HG03520 (cell line): Measurements from ENCODE around the gene MRE11.
"Not testable (repeated sequence)": the region's sequence is repeated elsewhere in the genome, so short reads cannot be mapped to it uniquely, and the experiment has no call there.

Experiments
- ATAC-seq: cut with Tn5 transposase; IDR thresholded peaks from one replicate; pipeline ENCODE4 v1.9.1; 2021; ENCODE audit warnings: mild to moderate bottlenecking, moderate library complexity; ENCODE audit not compliant: unreplicated experiment

The MRE11 gene

DNA sequence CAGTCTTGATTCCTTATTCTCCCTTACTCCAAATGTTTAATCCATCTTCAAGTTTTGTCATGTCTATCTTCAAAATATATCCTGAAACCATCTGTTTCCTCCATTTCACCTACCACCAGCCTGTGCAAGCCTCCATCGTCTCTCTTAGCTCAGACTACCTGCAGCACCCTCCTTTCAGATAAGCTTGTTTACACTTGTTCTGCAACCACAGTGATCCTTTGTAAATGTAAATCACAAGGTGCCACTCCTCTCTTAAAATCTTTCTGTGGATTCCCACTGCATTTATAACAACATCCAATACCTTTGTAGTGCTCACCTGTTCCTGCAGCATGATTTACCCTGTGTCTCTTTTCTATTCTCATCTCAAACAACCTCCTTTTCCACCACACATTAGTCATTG is 60.6 kb downstream of the MRE11 start:
- no peak for ATAC-seq

DNA sequence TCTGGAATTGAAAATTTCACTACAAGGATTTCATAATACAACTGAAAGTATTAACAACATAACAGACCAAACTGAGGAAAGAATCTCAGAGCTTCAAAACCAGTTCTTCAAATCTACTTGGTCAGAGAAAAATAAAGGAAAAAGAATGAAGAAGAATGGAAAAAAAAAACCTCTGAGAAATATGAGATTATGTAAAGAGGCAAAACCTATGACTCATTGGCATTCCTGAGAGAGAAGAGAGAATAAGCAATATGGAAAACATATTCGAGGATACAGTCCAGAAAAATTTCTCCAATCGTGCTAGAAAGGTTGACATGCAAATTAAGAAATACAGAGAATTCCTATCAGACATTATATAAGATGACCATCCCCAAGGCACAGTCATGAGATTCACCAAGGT is 69.0 kb downstream of the MRE11 start:
- ATAC-seq = no peak

DNA sequence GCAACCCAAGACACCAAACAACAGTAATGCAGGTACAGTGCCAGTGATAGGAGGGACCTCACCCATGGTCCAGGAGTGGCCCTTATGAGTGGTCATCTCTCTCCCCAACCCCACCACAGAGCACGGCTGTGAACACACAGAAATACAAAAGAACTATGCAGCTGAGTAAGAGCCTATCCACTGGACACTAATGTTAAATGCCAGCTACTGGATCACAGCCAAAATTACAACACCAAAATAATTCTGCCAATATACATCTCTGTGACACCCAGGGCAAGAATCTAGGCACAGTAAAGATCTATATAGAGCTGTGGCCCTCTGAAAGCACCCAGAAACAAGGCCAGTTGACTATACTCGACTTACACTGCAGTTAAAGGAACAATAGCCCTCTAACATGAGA is 69.6 kb downstream of the MRE11 start:
- no peak for ATAC-seq

DNA sequence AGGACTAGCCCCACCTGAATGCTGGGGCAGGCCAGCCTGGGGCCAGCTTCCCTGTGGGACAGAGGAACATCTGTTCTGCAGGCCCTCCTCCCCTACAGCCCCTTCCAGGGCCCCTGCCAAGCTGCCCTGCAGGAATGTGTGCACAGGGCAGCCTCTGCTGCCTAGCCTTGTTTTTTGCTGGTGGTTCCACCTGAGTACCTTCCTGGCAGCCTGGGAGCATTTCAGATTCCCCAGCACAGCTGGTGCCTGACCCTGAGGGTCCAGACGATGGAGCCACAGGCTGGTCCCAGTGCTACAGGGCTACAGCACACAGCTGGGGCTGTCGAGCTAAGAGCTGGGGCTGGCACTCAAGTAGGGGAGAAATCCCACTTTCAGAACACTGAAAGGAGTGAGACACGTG is 70.1 kb downstream of the MRE11 start:
- no peak for ATAC-seq

DNA sequence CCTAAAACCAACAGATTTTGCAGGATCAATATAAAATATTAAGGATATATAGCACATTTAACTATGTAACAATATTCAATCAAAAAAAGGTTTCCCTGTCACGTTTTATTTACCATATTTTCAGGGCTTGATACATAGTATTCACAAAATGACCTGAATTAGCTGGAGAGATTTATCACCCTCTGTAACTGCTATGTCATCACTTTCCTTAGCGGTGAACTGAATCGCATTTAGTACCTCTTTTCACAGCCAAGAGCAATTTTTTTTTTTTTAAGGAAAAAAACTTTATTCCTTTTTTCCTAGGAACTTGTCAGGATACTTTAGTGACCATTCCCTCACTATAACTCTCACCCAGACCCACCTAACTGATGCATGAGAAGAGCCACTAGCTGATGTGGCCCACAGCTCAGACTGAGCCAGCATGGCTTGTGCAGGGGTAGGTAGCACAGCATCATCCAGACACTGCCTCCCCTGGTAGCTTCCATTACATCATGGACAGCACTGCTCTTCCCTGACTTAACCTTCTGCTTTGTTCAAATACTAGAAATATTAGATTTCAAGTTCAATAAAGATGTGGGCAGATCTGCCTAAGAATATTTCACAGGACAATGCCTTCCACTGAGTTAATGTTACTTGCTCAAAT is 75.4 kb downstream of the MRE11 start:
- no peak for ATAC-seq

DNA sequence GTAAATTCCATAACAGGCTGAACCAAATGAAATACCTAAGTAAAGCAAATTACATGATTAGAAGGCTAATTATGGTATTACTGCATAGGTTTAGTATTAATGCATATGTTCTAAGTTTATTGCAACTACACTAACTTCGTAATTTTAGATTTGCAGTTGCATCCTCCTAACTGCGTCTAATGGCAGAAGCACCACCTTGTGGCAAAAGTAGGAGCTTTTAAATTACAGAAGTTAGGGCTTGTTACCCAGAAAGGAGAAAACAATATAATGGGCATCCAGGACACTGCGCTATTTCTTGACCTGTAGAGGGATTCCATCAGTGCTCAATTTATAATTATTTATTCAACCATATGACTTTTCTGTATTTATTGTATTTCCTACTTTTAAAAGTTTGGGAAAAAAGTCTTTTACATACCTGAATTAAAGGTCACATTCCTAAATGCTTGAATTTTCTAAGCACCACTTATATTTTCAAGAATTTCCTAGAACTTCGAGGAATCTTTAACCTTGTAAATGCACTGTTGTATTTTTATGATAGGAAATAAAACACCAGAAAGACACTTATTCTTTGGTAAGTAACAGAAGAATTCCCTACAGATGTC is 76.2 kb downstream of the MRE11 start:
- no peak for ATAC-seq

DNA sequence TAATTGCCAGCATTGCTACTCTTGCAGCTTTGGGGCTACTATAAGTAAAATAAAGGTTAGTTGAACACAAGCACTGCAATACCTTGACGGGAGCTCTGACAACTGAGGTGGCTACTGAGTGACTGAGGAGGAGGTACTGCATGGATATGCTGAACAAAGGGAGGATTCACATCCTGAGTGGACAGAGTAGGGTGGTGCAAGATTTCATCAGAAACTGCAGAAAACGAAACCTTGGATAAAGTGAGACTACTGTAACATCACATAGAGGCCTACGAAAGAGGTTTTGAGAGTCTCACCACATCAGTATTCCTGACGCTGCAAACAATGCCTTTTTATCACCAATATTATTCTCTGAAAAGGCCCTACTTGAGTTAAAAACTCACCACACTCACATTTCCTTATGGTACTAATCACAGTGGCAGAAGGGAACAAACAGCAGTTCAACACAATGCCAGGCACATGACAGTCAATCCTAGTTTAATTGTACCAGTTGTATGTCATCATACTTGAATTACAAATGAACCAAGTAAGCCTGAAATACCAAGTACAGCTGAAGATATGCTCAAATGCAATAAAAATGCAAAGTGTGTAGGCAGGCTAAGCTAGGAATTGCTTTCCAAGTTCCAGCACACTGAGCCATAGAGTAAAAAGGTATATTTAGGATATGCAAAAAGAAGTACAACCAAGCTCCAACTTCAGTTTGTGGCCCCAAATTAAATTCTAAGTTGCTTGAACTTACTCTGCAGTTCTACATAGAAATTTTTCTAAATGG is 88.4 kb downstream of the MRE11 start:
- ATAC-seq = no peak

DNA sequence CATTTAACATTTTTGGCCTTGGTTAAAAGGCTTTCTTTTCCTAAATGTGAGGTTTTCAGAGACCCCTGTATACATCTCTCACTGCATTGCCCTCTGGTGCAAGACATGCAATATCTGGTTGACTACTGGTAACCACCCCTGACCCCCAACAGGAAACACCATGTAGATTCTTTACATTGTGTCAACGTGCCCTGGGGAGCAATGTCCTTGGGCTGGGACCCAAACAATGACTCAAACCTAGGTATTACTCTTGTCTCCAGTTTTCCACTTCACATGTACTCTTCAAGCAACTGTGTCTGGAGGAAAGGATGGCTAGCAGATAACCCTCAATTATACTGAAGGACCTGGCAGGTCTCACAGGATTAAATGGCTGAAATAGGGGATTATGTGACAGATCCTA is 91.3 kb downstream of the MRE11 start:
- no peak for ATAC-seq

DNA sequence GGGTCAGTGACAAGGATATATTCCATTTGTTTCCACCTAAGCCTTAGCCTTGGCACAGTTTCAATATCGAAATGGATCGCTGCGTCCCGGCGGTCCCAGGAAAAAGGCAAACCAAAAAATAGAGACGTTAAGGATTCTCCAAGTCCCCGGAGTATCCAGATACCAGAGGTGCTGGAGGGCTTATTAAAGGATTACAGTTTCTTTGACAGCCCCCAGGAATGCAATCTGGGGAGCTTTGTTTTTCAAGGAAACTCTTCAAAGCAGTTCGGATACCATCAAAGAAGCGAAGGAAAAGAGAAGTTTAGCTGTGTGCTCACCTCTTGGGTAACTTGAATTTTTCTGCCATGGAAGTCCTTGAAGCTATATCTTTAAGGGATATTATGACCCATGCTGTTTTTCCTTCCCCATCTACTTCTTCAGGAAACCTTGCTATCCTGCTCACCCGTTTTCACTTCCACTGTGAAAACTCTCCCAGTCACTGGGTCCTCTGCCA is 91.8 kb downstream of the MRE11 start:
- no peak for ATAC-seq

DNA sequence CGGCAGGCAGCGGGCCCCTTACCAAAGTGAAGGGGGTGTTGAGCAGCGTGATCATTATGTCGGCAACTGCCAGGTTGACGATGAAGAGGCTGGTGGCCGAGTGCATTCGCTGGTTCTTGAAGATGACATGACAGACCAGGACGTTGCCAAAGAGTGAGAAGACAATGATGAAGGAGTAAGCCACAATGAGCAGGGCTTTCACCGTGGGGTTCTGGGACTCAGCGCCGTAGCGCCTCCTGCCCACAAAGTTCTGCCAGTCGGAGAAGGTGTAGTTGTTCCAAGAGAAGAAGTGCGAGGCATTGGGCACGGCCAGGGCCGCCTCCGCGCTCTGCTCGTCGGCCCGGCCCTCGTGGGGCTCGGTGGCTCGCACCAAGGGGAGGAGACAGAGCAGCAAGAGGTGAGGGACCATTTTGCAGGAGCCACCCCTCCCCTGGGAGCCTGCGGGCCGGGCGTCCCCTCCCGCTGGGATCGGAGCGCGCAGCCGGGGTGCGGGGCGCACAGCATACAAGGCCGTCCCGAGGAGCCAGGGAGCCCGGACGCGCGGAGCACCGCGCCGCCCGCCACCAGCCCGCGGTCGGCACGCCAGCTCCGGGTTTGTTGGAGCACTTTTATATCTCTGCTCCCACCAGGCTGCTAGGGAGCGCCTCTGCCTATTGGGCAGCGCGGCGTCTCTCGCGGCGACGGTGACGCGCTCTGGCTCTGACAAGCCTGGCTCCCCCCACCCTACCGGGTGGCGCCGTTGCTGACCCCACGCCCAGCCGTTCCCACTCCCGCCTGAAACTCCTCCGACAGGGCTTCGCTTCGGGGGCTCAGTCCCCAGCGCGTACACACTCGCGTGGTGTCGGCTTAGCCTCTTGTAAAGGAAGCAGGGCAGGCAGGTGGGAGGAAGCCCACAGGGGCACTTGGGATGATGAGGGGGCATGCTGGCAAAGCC is 92.5 kb downstream of the MRE11 start, which contains the start of gene GPR83:
Gene GPR83, minus strand, starts transcription at position 581 of the 934 bp plus-strand sequence. Its CDS starts 172 bp downstream, at position 409.
- no peak for ATAC-seq

DNA sequence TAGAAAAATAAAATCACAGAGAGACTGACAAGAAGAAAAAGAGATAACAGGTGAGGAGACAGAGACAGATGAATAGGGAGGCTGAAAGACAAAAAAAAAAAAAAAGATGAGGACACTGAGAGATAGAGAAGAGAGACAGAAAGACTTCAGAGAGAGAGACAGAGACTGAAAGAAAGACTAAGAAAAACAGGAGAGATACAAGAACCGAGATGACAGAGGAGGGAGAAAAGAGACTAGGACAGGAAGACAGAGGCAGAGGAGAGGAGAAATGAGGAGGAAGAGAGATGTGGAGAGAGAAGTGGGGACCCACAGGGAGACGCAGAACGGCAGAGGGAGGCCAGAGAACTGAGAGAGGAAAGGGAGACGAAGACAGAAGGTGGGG is 93.2 kb downstream of the MRE11 start:
- no peak for ATAC-seq

DNA sequence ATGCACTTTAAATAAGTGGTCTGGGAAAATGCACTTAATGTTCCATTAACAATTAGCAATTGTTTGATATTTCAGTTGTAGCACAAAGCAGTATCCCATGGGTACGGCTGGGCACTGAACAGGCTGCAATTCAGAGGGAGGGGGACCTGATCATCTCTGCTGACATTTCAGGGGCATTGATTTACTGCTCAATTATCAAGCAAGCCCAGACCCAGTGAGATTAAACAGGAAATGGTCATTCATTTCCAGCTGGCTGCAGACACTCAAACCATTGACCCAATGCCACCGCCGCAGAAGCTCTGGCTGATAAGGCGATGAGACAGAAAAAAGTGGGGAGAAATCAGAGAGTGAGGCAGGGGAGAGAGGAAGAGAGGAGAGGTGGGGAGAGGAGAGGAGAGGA is 93.6 kb downstream of the MRE11 start:
- no peak for ATAC-seq

DNA sequence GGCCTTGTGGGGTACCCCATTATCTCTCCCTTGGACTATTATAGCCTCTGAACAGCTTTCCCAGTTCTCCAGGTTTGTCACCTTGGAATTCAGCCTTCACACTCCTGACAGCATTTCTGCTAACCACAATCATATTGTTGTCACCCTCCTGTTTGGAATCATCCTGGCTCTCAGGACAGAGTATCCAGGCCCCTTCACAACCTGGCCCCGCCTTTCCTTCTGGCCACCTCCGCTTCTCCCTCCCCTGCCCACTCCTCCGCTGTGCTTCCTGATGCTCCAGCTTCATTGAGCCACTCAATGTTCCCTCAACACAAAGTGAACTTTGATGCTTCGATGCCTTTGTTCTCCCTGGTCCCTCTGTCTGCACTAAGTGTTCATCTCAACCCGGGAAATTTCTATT is 95.5 kb downstream of the MRE11 start:
- no peak for ATAC-seq

DNA sequence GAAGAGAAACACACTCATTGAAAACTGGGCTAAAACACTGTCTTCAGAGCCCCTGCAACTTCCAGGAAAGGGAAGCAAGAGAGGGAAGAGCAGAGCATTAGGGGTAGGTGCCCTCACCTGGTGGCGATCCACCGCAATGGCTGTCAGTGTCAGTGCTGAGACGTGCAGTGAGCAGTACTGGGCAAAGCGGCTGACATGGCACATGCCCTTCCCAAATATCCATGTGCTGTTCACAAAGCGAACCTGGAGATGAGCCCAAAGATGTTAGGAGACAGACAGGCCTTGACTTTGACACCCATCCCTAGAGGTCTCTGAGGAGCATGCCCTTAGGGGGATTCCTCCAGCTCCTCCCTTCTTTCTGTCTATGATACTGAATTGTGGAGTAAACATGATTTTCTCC is 97.4 kb downstream of the MRE11 start:
- ATAC-seq = no peak

DNA sequence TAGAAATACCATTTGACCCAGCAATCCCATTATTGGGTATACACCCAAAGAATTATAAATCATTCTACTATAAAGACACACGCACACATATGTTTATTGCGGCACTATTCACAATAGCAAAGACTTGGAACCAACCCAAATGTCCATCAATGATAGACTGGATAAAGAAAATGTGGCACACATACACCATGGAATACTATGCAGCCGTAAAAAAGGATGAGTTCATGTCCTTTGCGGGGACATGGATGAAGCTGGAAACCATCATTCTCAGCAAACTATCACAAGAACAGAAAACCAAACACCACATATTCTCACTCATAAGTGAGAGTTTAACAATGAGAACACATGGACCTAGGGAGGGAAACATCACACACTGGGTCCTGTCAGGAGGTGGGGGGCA is 101.7 kb downstream of the MRE11 start:
- not testable (repeated sequence) for ATAC-seq

DNA sequence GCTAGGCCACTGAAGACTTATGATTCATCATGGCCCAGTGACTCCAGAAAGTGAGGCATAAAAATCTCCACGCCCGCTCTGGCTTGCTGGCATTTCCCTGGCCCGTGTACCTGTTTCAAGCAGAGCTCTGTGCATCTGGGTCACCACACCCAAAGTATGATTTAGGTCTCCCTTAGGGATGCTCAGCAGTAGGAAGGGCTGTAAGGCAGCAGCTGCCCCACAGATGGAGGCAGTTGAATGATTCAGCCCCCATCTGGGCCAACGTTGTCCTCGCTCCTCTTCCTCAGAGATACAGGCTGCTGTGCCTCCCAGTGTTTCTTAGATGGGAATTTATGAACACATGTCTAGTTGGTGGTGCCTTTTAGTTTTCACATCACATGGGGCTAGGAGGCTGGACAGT is 114.0 kb downstream of the MRE11 start:
- no peak for ATAC-seq

DNA sequence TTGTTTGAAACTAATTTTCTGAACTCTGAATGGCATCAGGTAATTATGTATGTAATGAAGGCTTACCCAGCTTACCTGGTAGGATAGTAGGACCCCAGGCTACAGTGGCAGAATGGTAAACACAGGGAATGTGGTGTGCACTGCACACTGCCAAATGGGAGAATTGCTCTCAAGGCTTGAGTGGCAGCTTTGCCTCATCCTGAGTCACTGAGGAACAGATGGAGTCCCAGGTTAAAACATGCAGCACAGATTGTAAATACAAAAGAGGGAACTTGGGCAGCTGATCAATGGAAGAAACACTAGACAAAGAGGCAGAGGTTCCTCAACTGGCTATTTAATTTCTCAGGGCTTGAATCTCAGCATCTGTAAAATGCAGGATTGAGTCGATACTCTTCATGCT is 116.8 kb downstream of the MRE11 start:
- ATAC-seq = no peak

DNA sequence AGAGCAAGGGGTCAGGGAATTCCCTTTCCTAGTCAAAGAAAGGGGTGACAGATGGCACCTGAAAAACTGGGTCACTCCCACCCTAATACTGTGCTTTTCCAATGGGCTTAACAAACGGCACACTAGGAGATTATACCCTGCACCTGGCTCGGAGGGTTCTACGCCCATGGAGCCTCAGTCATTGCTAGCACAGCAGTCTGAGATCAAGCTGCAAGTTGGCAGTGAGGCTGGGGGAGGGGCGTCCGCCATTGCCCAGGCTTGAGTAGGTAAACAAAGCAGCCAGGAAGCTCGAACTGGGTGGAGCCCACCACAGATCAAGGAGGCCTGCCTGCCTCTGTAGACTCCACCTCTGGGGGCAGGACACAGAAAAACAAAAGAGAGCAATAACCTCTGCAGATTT is 123.1 kb downstream of the MRE11 start:
- not testable (repeated sequence) for ATAC-seq
